ENCODE results near the gene C13orf42.

The C13orf42 gene

GRCh38 chr13:51033421-51034185 lies 77.5 kb downstream of the C13orf42 start:
- DNase-seq (ENCODE audit: low read depth in 2 of 2), result no peak

DNA sequence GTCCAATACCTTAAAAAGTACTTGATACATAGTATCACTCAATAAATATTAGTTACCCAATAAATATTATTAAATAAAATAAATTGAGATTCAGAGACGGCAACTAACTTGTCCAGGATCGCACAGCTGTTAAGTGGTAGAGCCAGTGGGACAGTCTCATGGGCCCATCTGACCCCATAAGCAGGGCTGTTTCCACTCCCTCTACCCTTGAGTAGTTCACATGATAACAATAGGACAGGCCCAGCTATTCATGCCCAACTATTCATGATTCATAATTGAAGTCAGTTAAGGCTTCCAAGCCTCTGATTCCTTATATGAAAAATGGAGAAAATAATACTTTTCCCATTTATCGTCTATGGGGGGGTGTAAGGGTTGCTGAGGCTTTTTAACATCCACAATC lies 78.2 kb downstream of the C13orf42 start:
- no peak for DNase-seq (ENCODE audit: low read depth in 2 of 2)
